Omental fat pad (tissue), 4 donors: ENCODE results near the gene TMCC1. TPM values are rescaled to one million over a fixed set of nuclear protein-coding genes. Genes with fewer than 3 reads are reported as not detected.
A peak's percentile ranks its signal among the peaks of the same experiment; 100 is the strongest.

Experiments
- ATAC-seq: fragments of 150-250 bp; one replicate; pipeline ENCODE4 v1.9.1; 2016; ENCODE audit warnings: mild to moderate bottlenecking, moderate library complexity; ENCODE audit not compliant: low FRiP score
- DNase-seq: peaks from one replicate; pipeline ENCODE4 v3.0.0-alpha.2; 2019; ENCODE audit warnings: low spot score
- CTCF ChIP-seq, 3 donors: fragments of 450-650 bp; IDR thresholded peaks; one replicate each; pipeline ENCODE4 v1.5.1; 2016 to 2017; ENCODE audit warnings: antibody characterized with exemption in 3 of 3, mild to moderate bottlenecking in 3 of 3, moderate library complexity in 2 of 3
- total RNA-seq, 4 donors: library from RNA; depleted of rRNA; stranded (reverse); fragments of >200 nt; gene quantifications; one replicate each; pipeline ENCODE4 v1.1.0, GENCODE V29; 2016

Gene TMCC1
- total RNA-seq, 4 donors from 2014 or later = 14.6 to 33.5 (median 23.2) TPM

GRCh38 chr3:129663045-129663446 is 230.5 kb downstream of the TMCC1 start:
- DNase-seq (no peak), ATAC-seq (peak; percentile 61)

DNA sequence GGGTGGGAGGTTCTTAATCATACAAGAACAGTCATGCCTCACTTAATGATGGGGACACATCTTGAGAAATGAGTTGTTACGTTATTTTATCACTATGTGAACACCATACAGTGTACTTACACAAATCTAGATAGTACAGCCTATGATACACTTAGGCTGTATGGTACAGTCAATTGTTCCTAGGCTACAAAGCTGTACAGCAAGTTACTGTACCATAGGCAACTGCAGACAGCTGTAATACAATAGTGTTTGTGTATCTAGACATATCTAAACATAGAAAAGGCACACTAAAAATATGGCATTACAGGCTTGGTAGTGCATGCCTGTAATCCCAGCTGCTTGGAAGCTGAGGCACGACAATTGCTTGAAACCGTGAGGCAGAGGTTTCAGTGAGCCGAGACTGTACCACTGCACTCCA is 231.3 kb downstream of the TMCC1 start:
- DNase-seq (no peak), ATAC-seq (no peak)

More at GRCh38 chr3:129663045-129663446, 230.5 kb downstream of the TMCC1 start:
- no peak for TF ChIP-seq CTCF (IDR thresholded peaks at IDR 0.05)

GRCh38 chr3:129661766-129662165 is 231.7 kb downstream of the TMCC1 start:
- TF ChIP-seq CTCF (IDR thresholded peaks at IDR 0.05) = no peak
- no peak for ATAC-seq
- no peak for DNase-seq

More for the DNA sequence above, 231.3 kb downstream of the TMCC1 start:
- no peak for TF ChIP-seq CTCF (IDR thresholded peaks at IDR 0.05)

DNA sequence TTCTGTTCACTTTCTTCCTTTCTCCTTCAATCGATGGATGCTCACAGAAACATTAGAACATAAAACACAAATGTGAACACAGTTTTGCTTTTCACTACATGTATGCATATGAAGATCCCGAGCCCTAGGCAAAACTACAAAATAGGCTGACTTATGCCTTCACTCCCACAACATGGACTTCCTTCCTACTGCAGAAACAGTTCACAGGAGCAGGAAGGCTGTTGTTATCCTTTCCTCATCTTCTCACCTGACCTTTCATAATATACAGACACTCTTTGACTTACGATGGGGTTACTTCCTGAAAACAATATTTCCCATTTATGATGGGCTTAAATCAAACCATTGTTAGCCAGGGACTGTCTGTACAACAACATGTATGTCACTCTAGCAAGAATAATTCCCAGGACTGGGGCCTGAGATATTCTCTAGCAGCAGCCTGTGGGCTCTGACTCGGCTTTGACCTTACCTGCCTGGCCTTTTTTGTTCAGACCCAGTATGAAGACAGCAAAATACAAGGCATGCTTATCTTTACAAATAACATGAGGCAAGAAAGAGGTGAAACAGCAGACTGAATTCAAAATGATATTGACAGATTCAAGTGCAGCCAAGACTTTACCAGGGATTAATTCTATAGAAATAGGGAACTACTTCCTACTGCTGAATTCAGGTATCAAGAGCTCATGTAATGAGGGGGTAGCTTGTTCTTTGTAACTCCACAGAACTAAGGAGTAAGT is 235.2 kb downstream of the TMCC1 start:
- no peak for TF ChIP-seq CTCF (IDR thresholded peaks at IDR 0.05)
- no peak for DNase-seq
- ATAC-seq = no peak

DNA sequence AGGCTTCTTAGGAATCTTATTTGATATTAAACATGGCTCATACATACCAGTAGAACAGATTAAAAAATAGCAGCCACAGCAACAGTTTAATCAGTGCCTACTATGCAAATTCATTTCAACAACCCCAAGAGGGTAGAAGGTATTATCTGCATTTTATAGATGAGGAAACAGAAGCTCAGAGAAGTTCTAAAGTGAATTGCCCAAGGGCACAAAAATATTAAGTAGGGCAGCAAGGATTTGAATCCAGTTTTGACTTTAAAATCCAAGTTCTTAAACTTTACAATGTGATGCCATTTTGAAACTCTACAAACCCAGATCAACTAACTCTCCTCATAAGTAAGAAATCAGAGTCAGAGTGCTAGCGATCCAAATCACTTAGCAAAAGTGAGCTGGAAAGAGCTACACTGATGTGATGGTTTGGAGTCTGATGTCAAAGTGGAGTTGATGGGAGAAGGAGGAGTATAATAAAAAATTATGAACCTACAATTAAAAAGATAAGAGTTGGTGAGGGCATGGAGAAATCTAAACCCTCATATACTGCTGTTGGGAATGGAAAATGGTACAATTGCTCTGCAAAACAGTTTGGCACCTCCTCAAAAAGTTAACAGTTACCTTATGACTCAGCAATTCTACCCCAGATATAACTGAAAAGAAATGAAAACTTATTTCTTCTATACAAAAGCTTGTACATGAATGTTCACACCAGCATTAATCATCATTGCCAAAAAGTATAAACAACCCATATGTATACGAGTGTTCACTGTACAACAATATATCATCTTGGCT is 236.1 kb downstream of the TMCC1 start:
- ATAC-seq = peak; percentile 44
- DNase-seq = no peak
- no peak for TF ChIP-seq CTCF (IDR thresholded peaks at IDR 0.05)

DNA sequence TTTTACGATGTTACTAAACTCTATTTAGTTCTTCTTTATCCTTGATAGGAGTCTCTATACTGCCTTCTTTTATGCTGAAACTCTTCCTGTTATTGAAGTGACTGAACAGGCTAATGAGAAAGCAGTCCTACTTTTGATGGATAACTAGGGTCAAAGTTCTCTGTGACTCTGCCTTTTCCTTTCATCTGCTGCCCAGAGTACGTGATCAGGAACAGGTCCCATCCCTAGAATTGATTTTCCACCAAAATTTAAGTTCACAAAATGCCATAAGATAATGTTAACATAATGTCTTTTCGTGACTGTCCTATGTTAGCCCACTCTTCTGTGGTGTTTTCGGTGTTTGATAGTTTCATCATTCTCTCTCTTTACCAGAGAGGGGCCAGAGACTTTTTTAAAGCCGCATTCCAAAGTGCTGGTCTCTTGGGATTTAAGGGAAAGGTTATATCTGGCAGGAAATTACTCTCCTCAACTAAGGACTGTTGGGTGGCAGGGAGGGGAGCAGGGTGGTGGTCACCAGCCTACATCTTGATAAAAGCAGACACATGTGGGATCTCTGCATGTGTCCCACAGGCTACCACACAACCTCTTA is 236.8 kb downstream of the TMCC1 start:
- TF ChIP-seq CTCF (IDR thresholded peaks at IDR 0.05) = no peak
- no peak for ATAC-seq
- no peak for DNase-seq
